Esophagus squamous epithelium (tissue), 5 donors: ENCODE results near the gene CHD6. TPM values are rescaled to one million over a fixed set of nuclear protein-coding genes. Genes with fewer than 3 reads are reported as not detected.

ENCODE experiments used
- DNase-seq: peaks from one replicate; lab custom pipeline; 2025; lab: John Stamatoyannopoulos, UW
- H3K27ac ChIP-seq, 4 donors: fragments of 200-600 bp; sonication (generic); one replicate each; pipeline ENCODE4 v1.5.1; 2016 to 2019; ENCODE audit warnings: mild to moderate bottlenecking in 1 of 4
- H3K27me3 ChIP-seq, 4 donors: fragments of 200-600 bp; sonication (generic); 1 replicate in 3 of 4; 2 replicates in 1 of 4; pipeline versions ENCODE4 v1.5.1 to v1.6.0; 2017 to 2021; ENCODE audit warnings: antibody characterized with exemption in 1 of 4
- H3K36me3 ChIP-seq, 3 donors: fragments of 200-600 bp; sonication (generic); one replicate each; pipeline ENCODE4 v1.5.1; 2016 to 2019
- H3K4me1 ChIP-seq, 3 donors: fragments of 200-600 bp; sonication (generic); one replicate each; pipeline ENCODE4 v1.5.1; 2017 to 2019
- H3K4me3 ChIP-seq, 4 donors: fragments of 200-600 bp; sonication (generic); 1 replicate in 3 of 4; 2 replicates in 1 of 4; pipeline ENCODE4 v1.5.1; 2016 to 2019; ENCODE audit warnings: mild to moderate bottlenecking in 2 of 4, moderate library complexity in 1 of 4
- H3K9me3 ChIP-seq, 3 donors: fragments of 200-600 bp; sonication (generic); one replicate each; pipeline ENCODE4 v1.5.1; 2016 to 2019
- POLR2A ChIP-seq, 4 donors: fragments of 450-650 bp; IDR thresholded peaks; one replicate each; pipeline ENCODE4 v1.6.1; 2017; ENCODE audit warnings: antibody characterized with exemption in 4 of 4, mild to moderate bottlenecking in 4 of 4, moderate library complexity in 3 of 4
- WGBS, 2 donors: methylation state at CpG; one replicate each; pipeline ENCODE4 v1.1.5; 2018; 5-methylcytosine and 5-hydroxymethylcytosine counted together
- intact Hi-C: fragments of 100-400 bp; cut with DNase I; formaldehyde crosslinking; loops from one replicate; pipeline ENCODE4 v1.15.0; 2022
- total RNA-seq, 4 donors: library from RNA; depleted of rRNA; stranded (reverse); fragments of >200 nt; gene quantifications; one replicate each; pipeline ENCODE4 v1.1.0, GENCODE V29; 2016
- TF ChIP-seq, protein P1 (sequence below), 6 experiments: fragments of 450-650 bp in 4 of 6; fragments of 200-600 bp in 2 of 6; sonication (generic) in 2 of 6; IDR thresholded peaks; one replicate each; pipeline ENCODE4 v1.5.1; 2016 to 2019; ENCODE audit warnings: antibody characterized with exemption in 6 of 6, mild to moderate bottlenecking in 4 of 6, moderate library complexity in 4 of 6
- donor health status: DM: yes; HTN: yes; CAD: no.

The CHD6 gene
- total RNA-seq, 4 donors from 2014 or later: 11.8 to 29.9 (median 17.6) TPM

DNA sequence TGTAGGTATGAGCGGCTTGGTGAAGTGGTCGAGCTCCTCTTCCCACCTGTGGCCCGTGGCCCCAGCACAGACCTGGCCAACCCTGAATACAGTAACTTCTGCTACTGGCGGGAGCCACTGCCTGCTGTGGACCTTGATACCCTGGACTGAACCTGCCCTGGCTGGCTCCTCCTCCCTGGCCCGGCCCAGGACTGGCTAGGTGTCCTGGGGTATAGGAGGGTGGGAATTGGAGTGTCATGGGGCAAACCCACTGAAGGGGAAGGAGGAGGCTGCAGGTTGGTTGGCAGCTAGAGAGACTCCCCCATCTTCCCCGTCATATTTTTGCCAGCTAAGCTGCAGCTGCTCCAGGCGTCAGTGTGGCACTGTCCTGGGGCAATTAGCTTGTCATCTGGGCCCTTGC lies 259.5 kb downstream of the CHD6 start:
- Histone ChIP-seq H3K4me1 (peaks cover 0 to 7% (median 0%) of the 10 kb centered on the region in 3 donors), H3K4me3 (no peak overlapping the region), H3K27ac (no peak overlapping the region), H3K9me3 (no peaks in the 10 kb centered on the region), H3K27me3 (peaks cover 0 to 4% (median 0%) of the 10 kb centered on the region in 4 donors), H3K36me3 (peaks cover 10 to 62% (median 13%) of the 10 kb centered on the region in 3 donors)
- 83 to 91% methylated on average over 2 of the region's 7 CpGs for WGBS, 2 donors
- no peak for DNase-seq
- TF ChIP-seq POLR2A (IDR thresholded peaks at IDR 0.05): no peak
- TF ChIP-seq, protein P1, sequence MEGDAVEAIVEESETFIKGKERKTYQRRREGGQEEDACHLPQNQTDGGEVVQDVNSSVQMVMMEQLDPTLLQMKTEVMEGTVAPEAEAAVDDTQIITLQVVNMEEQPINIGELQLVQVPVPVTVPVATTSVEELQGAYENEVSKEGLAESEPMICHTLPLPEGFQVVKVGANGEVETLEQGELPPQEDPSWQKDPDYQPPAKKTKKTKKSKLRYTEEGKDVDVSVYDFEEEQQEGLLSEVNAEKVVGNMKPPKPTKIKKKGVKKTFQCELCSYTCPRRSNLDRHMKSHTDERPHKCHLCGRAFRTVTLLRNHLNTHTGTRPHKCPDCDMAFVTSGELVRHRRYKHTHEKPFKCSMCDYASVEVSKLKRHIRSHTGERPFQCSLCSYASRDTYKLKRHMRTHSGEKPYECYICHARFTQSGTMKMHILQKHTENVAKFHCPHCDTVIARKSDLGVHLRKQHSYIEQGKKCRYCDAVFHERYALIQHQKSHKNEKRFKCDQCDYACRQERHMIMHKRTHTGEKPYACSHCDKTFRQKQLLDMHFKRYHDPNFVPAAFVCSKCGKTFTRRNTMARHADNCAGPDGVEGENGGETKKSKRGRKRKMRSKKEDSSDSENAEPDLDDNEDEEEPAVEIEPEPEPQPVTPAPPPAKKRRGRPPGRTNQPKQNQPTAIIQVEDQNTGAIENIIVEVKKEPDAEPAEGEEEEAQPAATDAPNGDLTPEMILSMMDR (IDR thresholded peaks at IDR 0.05): no peak
- intact Hi-C loops: no loop called here

DNA sequence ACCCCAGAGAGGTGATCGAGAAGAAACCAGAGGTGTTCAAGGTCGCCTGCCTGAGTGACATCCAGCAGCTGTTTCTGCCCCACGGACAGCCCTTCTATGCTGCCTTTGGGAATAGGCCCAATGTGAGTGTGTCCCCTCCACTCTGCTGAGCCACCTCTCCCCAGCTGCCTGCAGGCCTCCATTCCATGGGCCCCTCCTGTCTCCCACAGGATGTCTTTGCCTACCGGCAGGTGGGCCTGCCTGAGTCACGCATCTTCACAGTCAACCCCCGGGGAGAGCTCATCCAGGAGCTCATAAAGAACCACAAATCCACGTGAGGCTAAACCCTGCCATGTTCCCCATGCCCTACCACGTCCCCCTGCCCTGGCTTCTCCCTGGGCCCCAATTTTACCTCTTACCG lies 259.9 kb downstream of the CHD6 start:
- Histone ChIP-seq H3K4me3 (no peak overlapping the region), H3K4me1 (peaks cover 0 to 7% (median 0%) of the 10 kb centered on the region in 3 donors), H3K27me3 (no peaks in the 10 kb centered on the region), H3K27ac (no peak overlapping the region), H3K36me3 (peaks cover 10 to 67% (median 13%) of the 10 kb centered on the region in 3 donors), H3K9me3 (no peaks in the 10 kb centered on the region)
- no peak for TF ChIP-seq POLR2A (IDR thresholded peaks at IDR 0.05)
- TF ChIP-seq, protein P1 (IDR thresholded peaks at IDR 0.05): no peak
- intact Hi-C loops: no loop called here
- 89 to 97% methylated on average over 6 to 9 of the region's 9 CpGs for WGBS, 2 donors
- DNase-seq: no peak

DNA sequence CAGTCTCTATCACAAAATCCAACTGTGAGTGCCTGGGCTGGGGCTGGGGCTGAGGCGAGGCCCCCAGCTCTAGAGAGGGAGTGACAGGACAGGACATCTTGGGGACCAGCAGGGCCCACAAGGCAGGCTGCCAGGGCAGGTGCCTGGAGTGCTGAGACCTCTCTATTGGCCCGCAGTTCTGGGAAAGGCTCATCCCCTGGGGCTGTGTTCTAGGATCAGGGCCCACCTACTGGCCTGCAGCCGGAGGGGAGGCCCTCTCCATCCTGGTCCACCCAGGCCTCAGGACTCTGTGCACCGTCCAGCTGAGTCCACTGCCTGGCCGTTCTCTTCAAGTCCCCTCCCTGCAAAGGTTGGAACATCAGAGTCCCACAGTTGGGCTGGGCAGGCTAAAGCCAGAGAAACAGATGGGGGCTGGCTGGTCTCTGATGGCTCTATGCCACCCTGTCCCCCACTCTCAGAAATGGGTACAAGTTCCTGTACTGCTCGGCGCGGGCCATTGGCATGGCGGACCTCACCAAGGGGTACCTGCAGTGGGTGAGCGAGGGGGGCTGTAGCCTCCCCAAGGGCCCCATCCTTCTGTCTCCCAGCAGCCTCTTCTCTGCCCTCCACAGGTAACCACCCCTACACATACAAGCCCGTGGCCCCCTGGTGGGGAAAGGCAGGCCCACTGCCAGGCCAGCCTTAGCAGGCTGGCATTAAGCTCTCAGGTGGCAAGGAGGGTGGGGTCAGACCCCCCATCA lies 260.6 kb downstream of the CHD6 start:
- H3K27me3 ChIP-seq: no peaks in the 10 kb centered on the region
- TF ChIP-seq POLR2A (IDR thresholded peaks at IDR 0.05): no peak
- TF ChIP-seq, protein P1 (IDR thresholded peaks at IDR 0.05): no peak
- peaks cover 13 to 73% (median 13%) of the 10 kb centered on the region in 3 donors for H3K36me3 ChIP-seq
- WGBS, 2 donors: 83 to 100% methylated on average over 1 to 4 of the region's 11 CpGs
- no peak for DNase-seq
- peaks cover 0 to 5% (median 0%) of the 10 kb centered on the region in 3 donors for H3K4me1 ChIP-seq
- H3K9me3 ChIP-seq: no peaks in the 10 kb centered on the region
- intact Hi-C loops: no loop called here
- H3K4me3 ChIP-seq: no peak overlapping the region
- H3K27ac ChIP-seq: no peak overlapping the region

DNA sequence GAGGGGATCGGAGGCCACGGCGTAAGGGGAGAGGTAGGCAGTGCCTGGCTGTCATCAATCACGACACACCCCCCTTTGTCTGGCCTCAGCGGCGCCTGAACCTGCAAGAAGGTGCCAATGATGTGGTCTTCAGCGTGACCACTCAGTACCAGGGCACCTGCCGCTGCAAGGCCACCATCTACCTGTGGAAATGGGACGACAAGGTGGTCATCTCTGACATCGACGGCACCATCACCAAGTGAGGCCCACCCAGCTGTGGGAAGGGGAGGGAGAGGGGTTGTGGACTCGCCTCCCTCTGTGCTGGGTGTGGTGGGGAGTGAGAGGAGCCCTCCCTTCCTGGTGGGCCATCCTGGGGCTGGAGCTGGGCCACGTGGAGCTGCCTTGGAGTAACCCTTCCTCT lies 261.2 kb downstream of the CHD6 start:
- H3K27me3 ChIP-seq: no peaks in the 10 kb centered on the region
- H3K4me3 ChIP-seq: no peak overlapping the region
- H3K9me3 ChIP-seq: no peaks in the 10 kb centered on the region
- TF ChIP-seq, protein P1 (IDR thresholded peaks at IDR 0.05): no peak
- TF ChIP-seq POLR2A (IDR thresholded peaks at IDR 0.05): no peak
- no peak for DNase-seq
- intact Hi-C loops: no loop called here
- WGBS, 2 donors: 72 to 89% methylated on average over 5 to 8 of the region's 13 CpGs
- H3K36me3 ChIP-seq: peaks cover 13 to 79% (median 18%) of the 10 kb centered on the region in 3 donors
- no peaks in the 10 kb centered on the region for H3K4me1 ChIP-seq
- no peak overlapping the region for H3K27ac ChIP-seq

DNA sequence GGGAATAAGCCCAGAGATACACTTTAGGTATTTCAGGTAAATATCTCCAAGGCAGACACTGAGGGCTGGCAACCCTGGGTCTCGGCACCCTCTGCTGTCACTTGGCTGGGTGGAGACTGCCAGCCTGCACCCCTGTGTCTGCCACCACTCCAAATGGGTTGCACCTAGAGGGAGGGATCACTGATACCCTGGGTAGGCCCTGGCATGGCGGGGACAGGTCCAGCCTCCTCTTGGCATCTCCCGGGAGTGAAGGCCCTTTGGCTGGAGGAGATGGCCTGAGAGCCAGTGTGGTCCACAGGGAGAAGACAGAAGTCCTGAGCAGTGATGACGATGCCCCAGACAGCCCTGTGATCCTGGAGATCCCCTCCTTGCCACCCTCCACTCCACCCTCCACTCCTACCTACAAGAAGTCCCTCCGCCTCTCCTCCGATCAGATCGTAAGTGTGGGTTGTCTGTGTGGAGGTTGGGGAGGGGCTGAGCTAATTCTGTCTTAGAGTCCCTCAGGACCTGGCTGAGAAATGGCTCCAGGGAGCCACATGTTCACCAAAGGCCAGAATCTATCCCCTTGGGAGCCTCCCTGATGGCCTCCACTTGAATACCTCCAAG lies 262.5 kb downstream of the CHD6 start:
- H3K4me3 ChIP-seq: no peak overlapping the region
- intact Hi-C loops: no loop called here
- no peak for DNase-seq
- no peak overlapping the region for H3K27ac ChIP-seq
- WGBS, 2 donors: 90 to 100% methylated on average over 1 to 6 of the region's 7 CpGs
- TF ChIP-seq POLR2A (IDR thresholded peaks at IDR 0.05): no peak
- TF ChIP-seq, protein P1 (IDR thresholded peaks at IDR 0.05): no peak
- no peaks in the 10 kb centered on the region for H3K27me3 ChIP-seq
- H3K36me3 ChIP-seq: peaks cover 13 to 91% (median 25%) of the 10 kb centered on the region in 3 donors
- H3K9me3 ChIP-seq: no peaks in the 10 kb centered on the region
- H3K4me1 ChIP-seq: no peaks in the 10 kb centered on the region
